IPS DF 4.7 (cell line): ENCODE measurements around the gene FAT1.
"Not testable (repeated sequence)": the region's sequence is repeated elsewhere in the genome, so short reads cannot be mapped to it uniquely, and the experiment has no call there.

Experiments used
- DNase-seq: peaks from one replicate; pipeline ENCODE4 v3.0.0-alpha.2; 2013; ENCODE audit warnings: low spot score; ENCODE audit errors: extremely low read depth

FAT1 gene, protein sequence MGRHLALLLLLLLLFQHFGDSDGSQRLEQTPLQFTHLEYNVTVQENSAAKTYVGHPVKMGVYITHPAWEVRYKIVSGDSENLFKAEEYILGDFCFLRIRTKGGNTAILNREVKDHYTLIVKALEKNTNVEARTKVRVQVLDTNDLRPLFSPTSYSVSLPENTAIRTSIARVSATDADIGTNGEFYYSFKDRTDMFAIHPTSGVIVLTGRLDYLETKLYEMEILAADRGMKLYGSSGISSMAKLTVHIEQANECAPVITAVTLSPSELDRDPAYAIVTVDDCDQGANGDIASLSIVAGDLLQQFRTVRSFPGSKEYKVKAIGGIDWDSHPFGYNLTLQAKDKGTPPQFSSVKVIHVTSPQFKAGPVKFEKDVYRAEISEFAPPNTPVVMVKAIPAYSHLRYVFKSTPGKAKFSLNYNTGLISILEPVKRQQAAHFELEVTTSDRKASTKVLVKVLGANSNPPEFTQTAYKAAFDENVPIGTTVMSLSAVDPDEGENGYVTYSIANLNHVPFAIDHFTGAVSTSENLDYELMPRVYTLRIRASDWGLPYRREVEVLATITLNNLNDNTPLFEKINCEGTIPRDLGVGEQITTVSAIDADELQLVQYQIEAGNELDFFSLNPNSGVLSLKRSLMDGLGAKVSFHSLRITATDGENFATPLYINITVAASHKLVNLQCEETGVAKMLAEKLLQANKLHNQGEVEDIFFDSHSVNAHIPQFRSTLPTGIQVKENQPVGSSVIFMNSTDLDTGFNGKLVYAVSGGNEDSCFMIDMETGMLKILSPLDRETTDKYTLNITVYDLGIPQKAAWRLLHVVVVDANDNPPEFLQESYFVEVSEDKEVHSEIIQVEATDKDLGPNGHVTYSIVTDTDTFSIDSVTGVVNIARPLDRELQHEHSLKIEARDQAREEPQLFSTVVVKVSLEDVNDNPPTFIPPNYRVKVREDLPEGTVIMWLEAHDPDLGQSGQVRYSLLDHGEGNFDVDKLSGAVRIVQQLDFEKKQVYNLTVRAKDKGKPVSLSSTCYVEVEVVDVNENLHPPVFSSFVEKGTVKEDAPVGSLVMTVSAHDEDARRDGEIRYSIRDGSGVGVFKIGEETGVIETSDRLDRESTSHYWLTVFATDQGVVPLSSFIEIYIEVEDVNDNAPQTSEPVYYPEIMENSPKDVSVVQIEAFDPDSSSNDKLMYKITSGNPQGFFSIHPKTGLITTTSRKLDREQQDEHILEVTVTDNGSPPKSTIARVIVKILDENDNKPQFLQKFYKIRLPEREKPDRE (N-terminal part only)

DNA sequence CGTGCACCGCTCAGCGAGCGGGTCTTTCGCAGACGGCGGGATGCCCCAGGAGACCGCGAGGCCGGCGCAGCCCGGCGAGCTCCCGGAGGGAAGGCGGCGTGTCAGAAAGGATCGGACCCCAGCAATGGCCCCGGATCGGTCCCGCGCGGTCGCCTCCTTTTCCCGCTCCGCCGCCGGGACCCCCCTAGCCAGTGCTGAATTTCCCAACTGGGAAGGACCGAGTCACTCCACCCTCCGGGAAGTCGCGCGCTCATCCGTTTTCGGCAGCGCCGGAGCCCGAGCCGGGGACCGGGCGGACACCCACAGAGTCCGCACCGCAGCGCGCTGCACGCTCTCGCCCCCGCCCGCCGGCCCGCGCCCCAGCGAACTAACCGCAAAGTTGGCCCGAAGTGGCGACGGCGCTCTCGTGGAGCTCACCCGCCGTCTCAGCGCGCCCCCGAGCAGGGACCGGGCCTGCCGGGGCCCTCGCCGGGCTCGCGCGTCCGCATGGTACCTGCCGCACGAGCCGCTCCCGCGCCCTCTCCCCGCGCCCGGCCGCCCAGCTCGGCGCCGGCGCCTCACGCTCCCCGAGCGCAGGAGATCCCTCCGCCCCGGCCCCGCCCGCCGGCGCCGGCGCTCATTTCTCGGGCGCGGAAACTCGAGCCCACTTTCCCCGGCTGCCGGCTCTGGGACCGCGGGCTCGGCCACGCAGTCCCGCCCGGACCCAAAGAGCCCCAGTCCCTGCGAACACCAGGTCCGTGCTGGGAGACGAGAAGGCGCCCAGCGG, at the start of gene FAT1:
Gene FAT1, minus strand, starts transcription at position 565 of the 766 bp plus-strand sequence. CDS start 14,029 bp downstream, outside the sequence.
- DNase-seq, result no peak

DNA sequence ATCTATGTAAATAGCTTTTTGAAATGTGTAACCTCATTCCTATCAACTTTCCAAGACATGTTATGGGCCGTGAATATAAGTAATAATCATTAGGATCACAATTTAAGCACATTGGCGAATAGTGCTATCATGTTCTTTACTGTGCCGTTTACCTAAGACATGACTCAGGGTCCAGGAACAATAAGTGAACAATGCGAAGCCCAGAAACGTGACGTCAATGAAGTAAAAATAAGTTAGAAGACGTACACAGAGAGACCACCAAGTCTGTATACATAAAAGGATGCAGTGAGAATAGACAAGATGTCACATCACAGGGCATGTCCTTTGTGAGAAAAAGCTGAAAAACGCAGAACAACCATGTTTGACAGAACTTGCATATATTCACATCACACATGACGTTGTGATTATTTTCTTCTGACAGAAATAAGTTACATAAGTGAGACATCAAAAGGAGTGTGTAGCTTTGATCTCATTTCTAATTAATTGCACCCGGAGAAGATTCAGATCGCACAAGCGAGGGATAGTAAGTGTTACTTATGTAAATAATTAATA, 49.4 kb upstream of the FAT1 start:
- DNase-seq, result no peak

DNA sequence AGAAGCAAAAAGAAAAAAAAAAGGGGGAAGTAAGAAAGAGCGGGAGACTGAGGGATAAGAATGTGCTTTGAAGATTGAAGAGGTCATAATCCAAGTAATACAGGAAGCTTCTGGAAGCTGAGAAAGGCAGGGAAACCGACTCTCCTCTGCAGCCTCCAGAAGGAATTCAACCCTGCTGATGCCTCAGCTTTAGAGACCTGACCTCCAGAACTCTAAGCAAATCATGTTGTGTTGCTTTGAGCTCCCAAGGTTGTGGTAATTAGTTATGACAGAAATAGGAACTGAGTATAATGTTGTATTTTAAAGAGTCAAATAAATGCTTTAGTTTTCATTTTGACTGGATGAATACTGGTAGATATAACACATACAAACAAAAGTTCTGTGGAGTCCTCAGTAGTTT, 48.0 kb upstream of the FAT1 start:
- DNase-seq, result no peak

DNA sequence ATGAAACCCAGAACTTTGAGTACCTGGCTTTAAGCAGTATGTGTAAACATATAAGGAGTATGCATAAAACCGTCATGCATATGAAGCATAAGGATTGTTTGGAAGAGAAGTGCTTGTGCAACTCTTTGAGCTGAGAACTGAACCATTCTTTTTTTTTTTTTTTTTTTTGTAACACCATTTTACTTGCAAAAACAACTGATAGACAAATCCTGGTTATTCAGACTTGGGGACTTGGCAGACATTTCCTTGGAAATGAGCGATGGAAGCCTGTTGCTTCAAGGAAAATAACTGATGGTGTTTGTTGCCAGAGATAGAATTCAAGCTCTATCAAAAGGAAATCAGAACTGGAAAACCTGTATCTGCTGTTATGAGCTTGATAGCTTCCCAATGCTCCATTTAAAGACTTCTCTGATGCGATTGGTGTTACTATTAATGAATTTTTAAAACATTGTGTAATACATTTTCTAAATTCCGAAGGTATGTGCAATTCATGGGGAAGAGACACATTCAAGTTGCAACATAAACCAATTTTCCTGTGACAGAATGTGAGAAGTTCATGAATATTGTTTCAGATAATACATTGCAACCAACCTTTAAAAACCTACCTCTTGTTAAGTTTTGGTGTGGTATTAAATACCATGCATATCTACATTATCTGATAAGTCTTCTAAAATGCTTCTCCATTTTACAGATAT, 47.0 kb upstream of the FAT1 start:
- DNase-seq, result no peak

DNA sequence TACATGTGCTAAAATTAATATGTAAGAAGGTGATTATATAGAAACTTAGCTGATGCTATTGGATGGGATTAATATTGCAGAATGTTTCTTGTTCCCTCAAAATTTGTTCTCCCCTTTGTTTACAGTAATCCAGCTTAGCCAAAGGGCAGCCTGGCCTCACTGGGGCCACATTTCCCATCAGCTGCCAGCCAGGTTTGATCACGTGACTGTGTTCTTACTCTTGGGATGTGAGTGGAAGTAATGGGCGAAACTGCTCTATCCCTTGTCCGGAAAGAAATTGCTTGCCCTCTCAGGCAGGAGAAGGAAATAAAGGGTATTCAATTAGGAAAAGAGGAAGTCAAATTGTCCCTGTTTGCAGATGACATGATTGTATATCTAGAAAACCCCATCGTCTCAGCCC, 44.1 kb upstream of the FAT1 start:
- DNase-seq, result no peak

DNA sequence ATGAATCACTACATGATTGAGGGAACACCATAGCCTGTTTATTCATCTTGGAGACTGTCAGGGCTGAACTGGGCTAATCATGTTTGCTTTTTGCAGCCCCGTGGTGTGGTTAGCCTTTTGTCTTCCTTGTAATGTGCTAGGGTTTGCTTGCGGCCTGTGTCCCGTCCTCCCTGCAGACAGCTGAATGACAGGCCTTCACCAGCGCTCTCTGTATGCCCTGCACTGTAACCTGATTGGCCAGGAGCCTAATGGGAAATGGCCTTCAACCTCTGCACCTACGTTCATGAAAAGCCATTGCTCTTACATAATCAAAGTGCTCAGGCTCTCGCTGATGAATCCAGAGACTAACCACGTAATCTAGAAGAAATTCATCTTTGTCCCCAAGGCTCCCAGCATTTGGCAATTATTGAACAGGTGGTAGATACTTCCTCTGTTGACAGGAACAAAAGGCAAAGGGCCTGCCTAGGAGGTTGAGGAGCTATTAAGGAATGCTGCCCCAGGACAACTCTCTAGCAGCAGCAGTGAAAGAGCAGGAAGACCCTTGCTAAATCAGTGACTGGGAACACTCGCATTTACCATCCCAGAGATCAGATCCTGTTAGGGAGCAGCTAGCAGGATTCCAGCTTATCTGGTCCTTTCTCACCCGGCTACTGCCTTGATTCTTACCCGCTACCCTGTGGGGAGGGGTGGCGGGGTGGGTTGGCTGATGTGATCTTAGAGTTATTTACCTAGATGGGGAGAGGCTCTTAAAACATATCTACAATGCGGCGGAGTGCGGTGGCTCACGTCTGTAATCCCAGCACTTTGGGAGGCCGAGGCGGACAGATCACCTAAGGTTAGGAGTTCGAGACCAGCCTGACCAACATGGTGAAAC, 42.3 kb upstream of the FAT1 start:
- no peak for DNase-seq

DNA sequence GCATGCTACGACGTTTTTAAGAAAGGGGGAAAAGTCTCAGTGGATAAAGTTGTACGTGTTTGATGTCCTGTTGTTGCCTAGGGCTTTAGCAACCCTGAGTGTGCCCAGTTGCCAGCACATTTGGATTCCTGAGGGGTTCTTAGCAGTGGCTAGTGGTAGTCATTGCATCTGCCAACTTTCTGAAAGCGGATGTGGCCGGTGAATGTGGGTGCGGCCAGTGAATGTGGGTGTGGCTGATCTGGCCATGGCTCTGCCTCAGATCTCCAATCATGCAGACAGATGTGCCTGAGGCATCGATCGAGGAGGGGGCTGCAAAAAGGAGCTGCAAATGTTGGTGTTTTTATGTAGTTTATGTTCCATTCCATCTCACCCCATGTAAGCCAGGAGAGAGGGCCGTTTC, 41.5 kb upstream of the FAT1 start:
- no peak for DNase-seq

DNA sequence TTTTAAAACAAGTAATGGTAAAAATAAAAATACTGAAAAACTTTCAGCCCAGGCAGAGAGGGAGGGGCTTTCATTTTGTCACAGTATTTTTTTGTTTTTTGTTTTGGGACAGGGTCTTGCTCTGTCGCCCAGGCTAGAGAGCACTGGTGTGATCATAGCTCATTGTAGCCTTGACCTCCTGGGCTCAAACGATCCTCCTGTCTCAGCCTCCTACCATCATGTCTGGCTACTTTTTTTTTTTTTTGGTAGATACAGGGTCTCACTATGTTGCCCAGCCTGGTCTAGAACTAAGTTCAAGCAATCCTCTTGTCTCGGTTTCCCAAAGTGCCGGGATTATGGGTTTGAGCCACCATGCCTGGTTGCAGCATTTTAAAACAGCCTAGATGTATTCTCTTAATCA, 40.8 kb upstream of the FAT1 start:
- no peak for DNase-seq

DNA sequence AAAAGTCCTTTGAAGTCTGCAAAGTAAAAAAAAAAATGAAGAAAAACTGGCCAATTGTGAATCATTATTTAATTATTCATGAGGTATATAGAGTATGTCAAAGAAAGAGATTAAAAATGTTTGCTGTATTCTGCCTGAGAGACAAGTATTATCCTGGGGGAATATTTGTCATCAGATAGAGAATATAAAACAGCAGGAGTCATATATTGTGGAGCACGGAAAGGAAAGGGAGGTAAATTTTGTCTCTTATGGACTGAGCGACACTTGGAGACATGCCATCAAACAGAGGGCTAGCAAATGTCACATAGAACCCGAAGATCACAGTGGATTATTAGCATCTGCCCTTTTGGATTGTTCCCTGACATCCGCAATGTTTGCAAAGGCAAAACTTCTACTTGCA, 39.2 kb upstream of the FAT1 start:
- DNase-seq, result no peak

DNA sequence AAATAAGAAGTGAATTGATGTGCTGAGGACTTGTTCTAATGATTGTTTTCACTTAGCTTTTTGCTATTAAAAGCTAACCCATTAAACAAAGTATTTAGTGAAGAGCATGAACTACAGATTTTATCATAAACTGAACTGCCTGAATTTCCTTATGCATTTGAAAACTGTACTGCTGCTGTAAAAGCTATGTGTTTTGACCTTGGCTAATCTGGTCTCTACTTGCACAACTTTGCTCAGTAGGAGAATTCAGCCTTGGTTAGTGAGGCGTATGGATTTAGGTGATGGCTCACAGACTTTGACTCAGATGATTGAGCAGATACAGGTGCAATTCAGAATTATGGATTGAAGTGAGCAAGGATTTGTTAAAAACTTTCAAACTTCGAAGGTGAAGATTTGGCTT, 38.7 kb upstream of the FAT1 start:
- no peak for DNase-seq

DNA sequence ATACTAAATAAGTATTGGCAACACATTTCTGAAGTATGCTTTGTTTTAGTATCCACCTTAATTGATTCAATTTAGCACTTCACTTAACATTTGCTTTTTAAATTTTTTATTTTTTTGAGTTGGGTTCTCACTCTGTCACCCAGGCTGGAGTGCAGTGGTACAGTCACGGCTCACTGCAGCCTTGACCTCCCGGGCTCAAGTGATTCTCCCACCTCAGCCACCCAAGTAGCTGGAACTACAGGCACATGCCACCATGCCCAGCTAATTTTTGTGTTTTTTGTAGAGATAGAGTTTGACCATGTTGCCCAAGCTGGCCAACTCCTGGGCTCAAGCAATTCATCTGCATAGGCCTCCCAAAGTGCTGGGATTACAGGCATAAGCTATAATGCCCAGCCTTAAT, 38.3 kb upstream of the FAT1 start:
- DNase-seq, result not testable (repeated sequence)

DNA sequence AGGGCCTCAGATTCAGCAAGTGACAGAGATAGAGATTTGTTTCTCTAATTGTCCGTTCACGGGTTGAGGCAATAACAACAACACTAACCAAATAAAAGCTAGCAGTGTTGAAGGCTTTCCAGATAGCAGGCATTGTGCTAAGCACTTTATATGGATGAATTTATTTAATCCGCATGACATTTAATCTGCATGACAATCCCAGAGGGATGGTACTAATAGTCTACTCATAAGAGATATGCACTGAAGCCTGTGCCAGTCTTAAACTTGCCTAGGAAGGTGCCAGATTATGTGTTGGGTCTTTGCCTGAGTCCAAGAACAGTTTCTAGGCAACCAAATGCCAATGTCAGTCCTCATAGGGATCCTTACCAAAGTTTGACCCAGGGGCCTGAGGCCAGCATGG, 37.7 kb upstream of the FAT1 start:
- no peak for DNase-seq

DNA sequence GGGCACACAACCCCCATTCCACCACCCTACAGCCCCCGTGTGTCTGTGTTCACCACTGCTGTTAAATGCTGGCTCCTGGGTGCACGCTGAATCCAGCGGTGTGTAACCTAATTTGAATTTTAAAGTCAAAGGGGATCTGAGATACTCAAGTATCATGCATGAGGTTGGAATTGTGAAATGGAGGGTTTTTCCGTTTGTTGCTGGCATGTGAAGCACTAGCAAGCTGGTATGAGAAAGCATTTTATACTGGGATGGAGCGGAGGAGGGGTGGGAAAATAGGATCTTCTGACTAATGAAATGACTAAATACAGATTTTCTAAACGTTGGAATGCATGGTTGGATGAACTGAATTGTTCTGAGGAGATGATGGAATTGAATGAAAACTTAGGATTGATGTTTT, 36.9 kb upstream of the FAT1 start:
- DNase-seq, result no peak

DNA sequence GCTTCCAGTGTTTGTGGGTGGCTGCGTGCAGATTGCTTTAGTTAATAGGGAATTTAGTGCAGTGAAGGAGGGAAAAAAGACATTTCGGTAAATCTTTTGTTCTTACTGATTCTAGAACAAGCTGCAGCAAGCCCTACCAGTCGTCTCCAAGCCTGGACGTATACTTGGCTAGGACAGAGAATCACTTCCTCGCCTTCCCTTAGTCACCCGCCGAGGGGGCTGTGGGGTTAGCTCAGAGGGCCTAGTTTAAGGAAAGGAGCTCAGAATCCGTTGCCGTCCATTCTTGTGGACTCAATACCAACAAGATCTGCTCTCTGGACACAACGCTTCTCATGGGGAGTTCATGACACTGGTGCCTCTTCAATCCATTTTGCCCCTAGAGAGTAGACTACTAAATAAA, 36.3 kb upstream of the FAT1 start:
- no peak for DNase-seq

DNA sequence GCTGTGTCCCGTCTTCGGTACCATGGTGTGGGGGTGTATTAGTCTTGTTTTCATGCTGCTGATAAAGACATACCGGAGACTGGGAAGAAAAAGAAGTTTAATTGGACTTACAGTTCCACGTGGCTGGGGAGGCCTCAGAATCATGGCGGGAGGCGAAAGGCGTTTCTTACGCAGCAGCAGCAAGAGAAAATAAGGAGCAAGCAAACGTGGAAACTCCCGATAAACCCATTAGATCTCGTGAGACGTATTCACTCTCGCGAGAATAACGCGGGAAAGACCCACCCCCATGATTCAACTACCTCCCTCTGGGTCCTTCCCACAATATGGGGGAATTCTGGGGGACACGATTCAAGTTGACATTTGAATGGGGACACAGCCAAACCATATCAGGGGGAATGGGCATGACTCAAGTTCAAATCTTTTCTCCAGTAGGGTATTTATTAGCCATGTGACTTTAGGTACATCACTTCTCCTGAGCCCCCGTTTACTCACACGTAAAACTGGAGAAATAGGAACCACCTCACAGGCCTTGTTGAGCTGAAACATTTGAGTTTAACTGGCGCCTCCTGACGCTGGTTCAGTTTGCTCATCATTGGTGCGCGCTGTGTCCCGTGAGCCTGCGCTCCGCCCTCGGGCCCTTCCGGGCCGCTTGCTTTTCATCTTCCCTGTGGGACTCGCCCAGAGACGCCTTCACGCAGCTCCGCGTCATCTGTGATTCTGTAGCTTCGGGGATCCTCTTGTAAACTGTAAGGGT, 35.5 kb upstream of the FAT1 start:
- DNase-seq, result no peak

DNA sequence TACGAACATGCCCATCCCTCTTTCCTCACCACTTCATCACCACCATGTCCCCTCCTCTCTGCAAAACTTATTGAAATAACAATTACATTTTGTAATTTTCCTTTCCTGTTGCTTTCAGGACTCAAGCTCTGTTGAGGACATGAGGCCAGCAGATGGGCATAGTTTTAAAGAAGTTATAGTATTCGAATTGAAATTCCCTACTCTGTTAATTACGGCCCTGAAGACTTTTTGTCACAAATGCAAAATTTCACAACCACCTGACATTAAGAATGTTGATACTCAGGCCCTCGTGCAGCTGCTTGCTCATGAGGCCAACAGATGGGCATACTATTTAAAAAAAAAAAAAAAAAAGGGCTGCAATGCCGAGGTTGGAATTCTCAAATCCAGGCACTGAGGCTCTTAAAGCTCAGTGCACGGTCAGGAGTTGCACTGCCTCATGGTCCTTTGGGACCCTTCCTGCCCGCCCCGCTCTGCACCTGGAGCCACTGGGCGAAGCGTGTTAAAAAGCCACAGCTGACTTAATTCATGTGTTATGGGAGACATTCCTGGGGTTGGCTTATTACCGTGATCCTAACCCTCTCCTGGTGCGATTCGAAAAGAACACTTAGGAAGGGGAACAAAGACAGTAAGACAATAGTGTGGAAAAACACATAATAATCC, 34.2 kb upstream of the FAT1 start:
- DNase-seq, result no peak

DNA sequence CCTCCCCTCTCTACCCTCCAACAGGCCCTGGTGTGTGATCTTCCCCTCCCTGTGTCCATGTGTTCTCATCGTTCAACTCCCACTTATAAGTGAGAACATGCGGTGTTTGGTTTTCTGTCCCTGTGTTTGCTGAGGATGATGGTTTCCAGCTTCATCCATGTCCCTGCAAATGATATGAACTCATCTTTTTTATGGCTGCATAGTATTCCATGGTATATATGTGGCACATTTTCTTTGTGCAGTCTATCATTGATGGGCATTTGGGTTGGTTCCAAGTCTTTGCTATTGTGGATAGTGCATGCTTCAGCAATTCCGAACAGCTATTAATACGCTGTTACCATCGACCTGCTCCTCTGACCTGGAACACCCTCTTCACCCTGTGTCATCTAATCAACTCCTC, 32.9 kb upstream of the FAT1 start:
- not testable (repeated sequence) for DNase-seq
